Stimulated activated CD4-positive, alpha-beta T cell treated with anti-CD3 and anti-CD28 coated beads, Interleukin-1b, Interleukin-23, amount 100 ng/mL, for 48 hours (primary cell): ENCODE measurements around the gene RAB17.

Experiments used
- DNase-seq: peaks from one replicate; pipeline ENCODE4 v3.0.0-alpha.2; 2020

RAB17 gene

DNA sequence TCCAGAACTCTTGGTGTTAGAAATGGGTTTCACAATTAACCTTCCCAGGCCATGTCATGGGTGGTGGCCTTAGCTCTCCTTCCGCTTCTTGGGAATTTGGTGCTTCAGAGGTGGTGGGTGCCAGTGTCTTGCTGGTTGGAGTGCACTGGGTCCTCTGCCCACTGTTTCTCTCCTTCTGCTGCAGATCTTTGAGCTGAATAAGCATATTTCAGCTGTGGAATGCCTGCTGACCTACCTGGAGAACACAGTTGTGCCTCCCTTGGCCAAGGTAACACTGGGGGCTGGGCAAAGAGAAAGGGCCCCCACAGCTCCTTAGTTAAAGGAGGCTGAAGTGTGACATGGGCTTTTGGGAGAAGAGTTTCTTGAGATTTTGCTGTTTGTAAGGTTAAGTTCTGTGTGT, 56.2 kb downstream of the RAB17 start:
- no peak for DNase-seq

DNA sequence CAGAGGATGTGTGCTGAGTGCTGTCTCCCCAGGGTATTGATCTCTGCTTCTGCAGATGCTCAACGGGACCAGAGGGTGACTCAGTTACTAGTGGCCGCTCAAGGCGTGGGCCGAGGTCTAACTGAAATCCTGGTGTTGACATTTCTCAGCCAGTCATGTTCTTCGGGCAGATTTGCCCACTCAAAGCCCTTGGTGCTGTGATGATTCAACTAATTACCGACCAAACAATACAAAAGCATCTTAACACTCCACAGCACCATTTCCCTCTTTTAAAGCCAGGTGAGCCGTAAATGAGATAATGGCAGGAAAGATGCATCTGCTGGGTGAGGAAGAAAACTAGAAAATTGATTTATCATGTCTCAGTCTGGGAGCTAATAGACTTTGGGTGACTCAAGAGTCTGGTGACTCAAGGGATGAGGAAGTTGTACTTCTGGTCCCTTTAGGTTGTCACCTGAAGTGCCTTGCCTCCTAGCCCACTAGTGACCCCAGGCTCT, 56.8 kb downstream of the RAB17 start:
- no peak for DNase-seq

- no peak for DNase-seq
These were observed 58.4 kb downstream of the RAB17 start for GRCh38 chr2:237532160-237532559.

- DNase-seq, result no peak
These were observed 59.8 kb downstream of the RAB17 start for GRCh38 chr2:237530472-237531433.

DNA sequence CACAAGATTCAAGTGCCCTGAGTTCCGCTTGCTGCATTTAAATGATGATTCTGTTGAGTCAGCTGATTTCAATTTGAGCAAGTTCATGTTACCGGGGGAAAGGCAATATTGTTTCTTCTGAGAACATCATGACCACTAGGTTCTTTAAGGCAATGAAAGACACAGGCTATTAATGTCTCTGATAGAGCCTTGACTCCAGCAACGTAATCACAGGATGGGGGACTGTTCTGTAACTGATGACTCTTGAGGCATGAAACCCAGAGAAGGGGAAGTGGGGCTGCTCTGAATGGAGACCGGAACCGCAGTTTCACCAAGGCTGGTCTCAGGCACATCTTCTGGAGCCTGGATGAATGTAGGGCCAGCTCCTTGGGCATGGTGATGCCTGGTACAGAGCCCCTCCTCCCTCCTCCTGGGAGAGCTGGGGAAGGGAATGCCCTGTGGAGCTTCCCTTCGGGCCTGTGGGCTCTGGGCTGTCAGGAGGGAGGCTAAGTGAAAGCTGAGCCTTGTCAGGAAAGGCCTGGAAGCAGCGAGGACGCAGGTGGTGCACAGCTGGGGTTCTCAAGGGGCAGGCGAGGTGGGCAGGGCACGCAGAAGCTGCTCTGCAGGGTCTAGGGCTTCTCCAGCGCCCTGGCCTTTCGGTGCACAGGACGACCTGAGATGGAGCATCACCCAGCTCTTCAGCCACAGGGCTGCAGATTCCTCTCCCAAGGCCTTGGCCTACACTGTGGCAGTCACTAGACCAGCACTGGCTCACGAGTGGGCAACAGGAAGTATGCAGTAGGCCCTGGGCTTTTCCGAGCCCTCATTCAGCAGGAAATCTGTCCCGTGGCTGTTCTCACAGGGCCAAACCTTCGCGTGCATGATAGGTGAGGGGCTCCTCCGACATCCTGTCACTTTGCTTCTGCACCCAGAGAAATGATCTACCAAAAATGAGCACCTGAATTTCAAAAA, 60.8 kb downstream of the RAB17 start:
- no peak for DNase-seq

- DNase-seq, result no peak
These were observed 62.8 kb downstream of the RAB17 start for GRCh38 chr2:237527766-237528165.

- no peak for DNase-seq
These were observed 63.3 kb downstream of the RAB17 start for GRCh38 chr2:237527233-237527632.

- no peak for DNase-seq
These were observed 64.9 kb downstream of the RAB17 start for GRCh38 chr2:237525559-237526157.

- DNase-seq, result no peak
These were observed 65.9 kb downstream of the RAB17 start for GRCh38 chr2:237524631-237525030.
